Measurements from ENCODE around the gene SORCS3. TPM values are rescaled to one million over a fixed set of nuclear protein-coding genes. Genes with fewer than 3 reads are reported as not detected.

Gene SORCS3
- total RNA-seq, 1 experiment from 2014 or later = not detected

GRCh38 chr10:104640339-104641186 lies 527 bp upstream of the SORCS3 start:
- peak overlapping the region; percentile 30 for H3K4me3 Mint-ChIP-seq (ENCODE audit: unreplicated experiment)
- H3K27me3 Mint-ChIP-seq (ENCODE audit: insufficient read depth, unreplicated experiment) = peaks cover 72% of the 10 kb centered on the region
- BruUV-seq (replicated peaks) = no TSS peak

GRCh38 chr10:104641937-104642657 lies 1.0 kb downstream of the SORCS3 start:
- peaks cover 7% of the 10 kb centered on the region for H3K4me1 Mint-ChIP-seq (ENCODE audit: insufficient read depth, unreplicated experiment)
- H3K27ac Mint-ChIP-seq (ENCODE audit: low read depth, unreplicated experiment) = no peak overlapping the region
- no peaks in the 10 kb centered on the region for H3K9me3 Mint-ChIP-seq (ENCODE audit: unreplicated experiment)
- ChIA-PET CTCF (no interaction called here), POLR2A (no interaction called here)
- no TSS peak for BruUV-seq (replicated peaks)
- peak overlapping the region; percentile 65 for H3K4me3 Mint-ChIP-seq (ENCODE audit: unreplicated experiment)
- intact Hi-C loops (cut with micrococcal nuclease) = loop anchor here (10.0 kb wide), 1 partner anchor 1053 kb away; no protein-coding TSS in a partner anchor
- no peaks in the 10 kb centered on the region for H3K36me3 Mint-ChIP-seq (ENCODE audit: insufficient read depth, unreplicated experiment)
- no peak for DNase-seq (ENCODE audit: unreplicated experiment)
- TF ChIP-seq CTCF (IDR thresholded peaks at IDR 0.05; ENCODE audit: unreplicated experiment) = no peak
- peaks cover 57% of the 10 kb centered on the region for H3K27me3 Mint-ChIP-seq (ENCODE audit: insufficient read depth, unreplicated experiment)

More at GRCh38 chr10:104640339-104641186, 527 bp upstream of the SORCS3 start:
- no peak overlapping the region for H3K27ac Mint-ChIP-seq (ENCODE audit: low read depth, unreplicated experiment)
- no peaks in the 10 kb centered on the region for H3K9me3 Mint-ChIP-seq (ENCODE audit: unreplicated experiment)
- POLR2A ChIA-PET = no interaction called here
- no peaks in the 10 kb centered on the region for H3K36me3 Mint-ChIP-seq (ENCODE audit: insufficient read depth, unreplicated experiment)
- TF ChIP-seq CTCF (IDR thresholded peaks at IDR 0.05; ENCODE audit: unreplicated experiment) = no peak
- CTCF ChIA-PET = interaction anchor here (0.6 to 0.8 kb wide), 2 partner anchors 51 to 752 kb away, joined by 3 to 5 read pairs; no protein-coding TSS in a partner anchor
- intact Hi-C loops (cut with micrococcal nuclease) = loop anchor here (10.0 kb wide), 1 partner anchor 1054 kb away; no protein-coding TSS in a partner anchor
- no peak for DNase-seq (ENCODE audit: unreplicated experiment)
- H3K4me1 Mint-ChIP-seq (ENCODE audit: insufficient read depth, unreplicated experiment) = peaks cover 7% of the 10 kb centered on the region

GRCh38 chr10:104642658-104643302 lies 1.7 kb downstream of the SORCS3 start:
- Mint-ChIP-seq H3K27ac (ENCODE audit: low read depth, unreplicated experiment) (no peak overlapping the region), H3K27me3 (ENCODE audit: insufficient read depth, unreplicated experiment) (peaks cover 57% of the 10 kb centered on the region), H3K4me3 (ENCODE audit: unreplicated experiment) (peak overlapping the region; percentile 65), H3K9me3 (ENCODE audit: unreplicated experiment) (no peaks in the 10 kb centered on the region), H3K4me1 (ENCODE audit: insufficient read depth, unreplicated experiment) (peaks cover 7% of the 10 kb centered on the region), H3K36me3 (ENCODE audit: insufficient read depth, unreplicated experiment) (no peaks in the 10 kb centered on the region)
- DNase-seq (ENCODE audit: unreplicated experiment) = peak; percentile 64
- BruUV-seq (replicated peaks) = no TSS peak
- intact Hi-C loops (cut with micrococcal nuclease) = loop anchor here (10.0 kb wide), 1 partner anchor 1052 kb away; no protein-coding TSS in a partner anchor
- POLR2A ChIA-PET = no interaction called here
- CTCF ChIA-PET = no interaction called here
- peak; percentile 48 for TF ChIP-seq CTCF (IDR thresholded peaks at IDR 0.05; ENCODE audit: unreplicated experiment)

- Mint-ChIP-seq H3K36me3 (ENCODE audit: insufficient read depth, unreplicated experiment) (no peaks in the 10 kb centered on the region), H3K27ac (ENCODE audit: low read depth, unreplicated experiment) (no peak overlapping the region), H3K27me3 (ENCODE audit: insufficient read depth, unreplicated experiment) (peaks cover 57% of the 10 kb centered on the region), H3K9me3 (ENCODE audit: unreplicated experiment) (no peaks in the 10 kb centered on the region), H3K4me3 (ENCODE audit: unreplicated experiment) (no peak overlapping the region), H3K4me1 (ENCODE audit: insufficient read depth, unreplicated experiment) (peaks cover 7% of the 10 kb centered on the region)
- intact Hi-C loops (cut with micrococcal nuclease) = loop anchor here (10.0 kb wide), 1 partner anchor 1052 kb away; no protein-coding TSS in a partner anchor
- no peak for TF ChIP-seq CTCF (IDR thresholded peaks at IDR 0.05; ENCODE audit: unreplicated experiment)
- ChIA-PET POLR2A (no interaction called here), CTCF (no interaction called here)
- no peak for DNase-seq (ENCODE audit: unreplicated experiment)
- BruUV-seq (replicated peaks) = no TSS peak
Observed at GRCh38 chr10:104643303-104643663, 2.2 kb downstream of the SORCS3 start.
